NT2/D1 (cell line): ENCODE measurements around the gene PGPEP1.

Experiments
- YY1 ChIP-seq: IDR thresholded peaks from 2 replicates; pipeline ENCODE4 v1.6.1; 2011; ENCODE audit not compliant: insufficient read length, insufficient read depth
- ZNF274 ChIP-seq: IDR thresholded peaks from 2 replicates; pipeline ENCODE4 v1.6.1; 2011; ENCODE audit warnings: mild to moderate bottlenecking, low read depth, low read length

DNA sequence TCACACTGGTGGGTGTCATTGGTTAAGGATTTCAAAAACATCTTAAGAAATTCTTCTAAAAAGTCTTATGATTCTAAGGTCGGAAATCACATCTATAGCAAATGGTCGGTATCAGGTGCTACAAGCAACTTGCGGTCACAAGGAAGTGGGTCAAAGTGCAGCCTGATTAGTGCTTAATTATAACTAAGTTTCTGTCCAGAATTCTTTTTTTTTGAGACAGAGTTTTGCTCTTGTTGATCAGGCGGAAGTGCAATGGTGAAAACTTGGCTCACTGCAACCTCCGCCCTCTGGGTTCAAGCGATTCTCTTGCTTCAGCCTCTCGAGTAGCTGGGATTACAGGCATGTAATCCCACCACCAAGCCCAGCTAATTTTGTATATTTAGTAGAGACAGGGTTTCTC is 44.4 kb downstream of the PGPEP1 start:
- no peak for TF ChIP-seq YY1
- TF ChIP-seq ZNF274: no peak
